Suprapubic skin (tissue), 4 donors: Measurements from ENCODE around the gene ALG1. TPM values are rescaled to one million over a fixed set of nuclear protein-coding genes. Genes with fewer than 3 reads are reported as not detected.

Experiments
- DNase-seq, 2 donors: peaks; one replicate each; pipeline ENCODE4 v3.0.0-alpha.2; 2019; ENCODE audit warnings: low spot score in 2 of 2
- H3K27ac ChIP-seq: fragments of 200-600 bp; sonication (generic); one replicate; pipeline ENCODE4 v1.5.1; 2019
- H3K27me3 ChIP-seq: fragments of 200-600 bp; sonication (generic); one replicate; pipeline ENCODE4 v1.5.1; 2019
- H3K36me3 ChIP-seq: fragments of 200-600 bp; sonication (generic); one replicate; pipeline ENCODE4 v1.5.1; 2019
- H3K4me1 ChIP-seq: fragments of 200-600 bp; sonication (generic); one replicate; pipeline ENCODE4 v1.5.1; 2019
- H3K4me3 ChIP-seq: fragments of 200-600 bp; sonication (generic); one replicate; pipeline ENCODE4 v1.5.1; 2019; ENCODE audit warnings: mild to moderate bottlenecking
- H3K9me3 ChIP-seq: fragments of 200-600 bp; sonication (generic); one replicate; pipeline ENCODE4 v1.5.1; 2019
- CTCF ChIP-seq, 2 donors: fragments of 200-600 bp in 1 of 2; fragments of 450-650 bp in 1 of 2; sonication (generic) in 1 of 2; IDR thresholded peaks; one replicate each; pipeline ENCODE4 v1.5.1; 2016 to 2019; ENCODE audit warnings: antibody characterized with exemption in 2 of 2, mild to moderate bottlenecking in 1 of 2, moderate library complexity in 1 of 2
- EP300 ChIP-seq: sonication (generic); formaldehyde crosslinking; IDR thresholded peaks from one replicate; pipeline ENCODE4 v1.6.1; 2017; ENCODE audit warnings: antibody characterized with exemption
- POLR2A ChIP-seq, 2 donors: fragments of 450-650 bp; IDR thresholded peaks; one replicate each; pipeline ENCODE4 v1.6.1; 2017; ENCODE audit warnings: antibody characterized with exemption in 2 of 2, mild to moderate bottlenecking in 2 of 2, moderate library complexity in 2 of 2
- POLR2AphosphoS5 ChIP-seq, 3 donors: sonication (generic); formaldehyde crosslinking; IDR thresholded peaks; one replicate each; pipeline ENCODE4 v1.6.1; 2017; ENCODE audit warnings: antibody characterized with exemption in 3 of 3
- WGBS: methylation state at CpG from one replicate; pipeline ENCODE4 v1.1.5; 2018; 5-methylcytosine and 5-hydroxymethylcytosine counted together
- total RNA-seq, 4 donors: library from RNA; depleted of rRNA; stranded (reverse); fragments of >200 nt; gene quantifications; one replicate each; pipeline ENCODE4 v1.1.0, GENCODE V29; 2016

The ALG1 gene
- total RNA-seq, 4 donors from 2014 or later = 14.5 to 22.3 (median 19.0) TPM

- Histone ChIP-seq H3K4me1 (no peaks in the 10 kb centered on the region), H3K4me3 (no peak overlapping the region), H3K9me3 (no peaks in the 10 kb centered on the region), H3K36me3 (peaks cover 45% of the 10 kb centered on the region), H3K27me3 (no peaks in the 10 kb centered on the region), H3K27ac (no peak overlapping the region)
- 97% methylated on average over 6 of the region's 7 CpGs for WGBS
- TF ChIP-seq POLR2AphosphoS5 (IDR thresholded peaks at IDR 0.05) (no peak), CTCF (IDR thresholded peaks at IDR 0.05) (no peak), POLR2A (IDR thresholded peaks at IDR 0.05) (no peak), EP300 (no peak)
- DNase-seq = no peak
Measured at GRCh38 chr16:5027086-5027485, 44.6 kb upstream of the ALG1 start.

GRCh38 chr16:5027575-5028235, 43.9 kb upstream of the ALG1 start:
- Histone ChIP-seq H3K27me3 (no peaks in the 10 kb centered on the region), H3K36me3 (peaks cover 45% of the 10 kb centered on the region), H3K9me3 (no peaks in the 10 kb centered on the region), H3K4me1 (peaks cover 4% of the 10 kb centered on the region), H3K27ac (no peak overlapping the region), H3K4me3 (no peak overlapping the region)
- WGBS = 93% methylated on average over 15 of the region's 32 CpGs
- TF ChIP-seq EP300 = no peak
- TF ChIP-seq POLR2A (IDR thresholded peaks at IDR 0.05) = no peak
- TF ChIP-seq CTCF (IDR thresholded peaks at IDR 0.05) = no peak
- TF ChIP-seq POLR2AphosphoS5 (IDR thresholded peaks at IDR 0.05) = no peak
- no peak for DNase-seq

- TF ChIP-seq EP300 = no peak
- no peak for TF ChIP-seq CTCF (IDR thresholded peaks at IDR 0.05)
- TF ChIP-seq POLR2A (IDR thresholded peaks at IDR 0.05) = no peak
- no peak for TF ChIP-seq POLR2AphosphoS5 (IDR thresholded peaks at IDR 0.05)
- WGBS = 89% methylated on average over 18 of the region's 18 CpGs
- Histone ChIP-seq H3K9me3 (no peaks in the 10 kb centered on the region), H3K27ac (no peak overlapping the region), H3K36me3 (peaks cover 45% of the 10 kb centered on the region), H3K4me3 (no peak overlapping the region), H3K4me1 (peaks cover 12% of the 10 kb centered on the region), H3K27me3 (no peaks in the 10 kb centered on the region)
- DNase-seq = no peak
Measured at GRCh38 chr16:5028950-5029475, 42.6 kb upstream of the ALG1 start.

GRCh38 chr16:5030251-5030870, 41.3 kb upstream of the ALG1 start:
- no peak for DNase-seq
- Histone ChIP-seq H3K4me1 (peaks cover 24% of the 10 kb centered on the region), H3K36me3 (peaks cover 41% of the 10 kb centered on the region), H3K9me3 (no peaks in the 10 kb centered on the region), H3K27ac (no peak overlapping the region), H3K4me3 (no peak overlapping the region), H3K27me3 (no peaks in the 10 kb centered on the region)
- 93% methylated on average over 8 of the region's 12 CpGs for WGBS
- TF ChIP-seq EP300 (no peak), CTCF (IDR thresholded peaks at IDR 0.05) (no peak), POLR2AphosphoS5 (IDR thresholded peaks at IDR 0.05) (no peak), POLR2A (IDR thresholded peaks at IDR 0.05) (no peak)

- Histone ChIP-seq H3K4me3 (no peak overlapping the region), H3K27me3 (no peaks in the 10 kb centered on the region), H3K4me1 (peaks cover 26% of the 10 kb centered on the region), H3K9me3 (no peaks in the 10 kb centered on the region), H3K27ac (no peak overlapping the region), H3K36me3 (peaks cover 36% of the 10 kb centered on the region)
- WGBS = 73% methylated on average over 7 of the region's 7 CpGs
- TF ChIP-seq POLR2A (IDR thresholded peaks at IDR 0.05) (no peak), EP300 (no peak), CTCF (IDR thresholded peaks at IDR 0.05) (no peak), POLR2AphosphoS5 (IDR thresholded peaks at IDR 0.05) (no peak)
- DNase-seq = no peak
Measured at GRCh38 chr16:5031601-5032000, 40.0 kb upstream of the ALG1 start.
